ENCODE measurements around the gene CD58.

- TF ChIP-seq POLR2A (IDR thresholded peaks at IDR 0.05; ENCODE audit: low read depth, low read length) (no peak), PAX5 (IDR thresholded peaks at IDR 0.05; ENCODE audit: insufficient read depth, low read length, severe bottlenecking) (no peak)
These were observed 78.4 kb downstream of the CD58 start for GRCh38 chr1:116492358-116492811.
